Thoracic aorta (tissue), 2 donors: ENCODE results near the gene GNPDA1. TPM values are rescaled to one million over a fixed set of nuclear protein-coding genes. Genes with fewer than 3 reads are reported as not detected.
"Not testable (repeated sequence)": the region's sequence is repeated elsewhere in the genome, so short reads cannot be mapped to it uniquely, and the experiment has no call there.

Experiments used
- ATAC-seq: fragments of 150-250 bp; one replicate; pipeline ENCODE4 v1.8.0; 2017; ENCODE audit warnings: low read depth; ENCODE audit not compliant: insufficient number of reproducible peaks, low FRiP score
- DNase-seq: peaks from one replicate; pipeline ENCODE4 v3.0.0-alpha.2; 2020; ENCODE audit warnings: low spot score
- H3K27ac ChIP-seq, 2 donors: fragments of 200-600 bp; sonication (generic); 1 replicate in 1 of 2; 2 replicates in 1 of 2; pipeline ENCODE4 v1.5.1; 2016; ENCODE audit warnings: mild to moderate bottlenecking in 2 of 2, moderate library complexity in 2 of 2
- H3K27me3 ChIP-seq: fragments of 200-600 bp; sonication (generic); replicated peaks from 2 replicates; pipeline ENCODE4 v1.6.0; 2016; ENCODE audit warnings: mild to moderate bottlenecking; ENCODE audit not compliant: insufficient read depth
- H3K36me3 ChIP-seq: fragments of 200-600 bp; sonication (generic); one replicate; pipeline ENCODE4 v1.5.1; 2016
- H3K4me1 ChIP-seq, 2 donors: fragments of 200-600 bp; sonication (generic); 1 replicate in 1 of 2; 2 replicates in 1 of 2; pipeline versions ENCODE4 v1.5.1 to v1.6.0; 2016; ENCODE audit warnings: low read depth in 2 of 2, mild to moderate bottlenecking in 1 of 2; ENCODE audit not compliant: control insufficient read depth in 1 of 2
- H3K4me3 ChIP-seq: fragments of 200-600 bp; sonication (generic); 2 replicates; pipeline ENCODE4 v1.5.1; 2016; ENCODE audit warnings: mild to moderate bottlenecking
- H3K9me3 ChIP-seq: fragments of 200-600 bp; sonication (generic); 2 replicates; pipeline ENCODE4 v1.5.1; 2016
- total RNA-seq, 2 donors: library from RNA; depleted of rRNA; stranded (reverse); fragments of >200 nt; gene quantifications; one replicate each; pipeline versions ENCODE4 v1.1.0 to v1.2.3, GENCODE V29; 2016
- TF ChIP-seq, protein P1 (sequence below): fragments of 200-600 bp; sonication (generic); IDR thresholded peaks from one replicate; pipeline ENCODE4 v1.5.1; 2019; ENCODE audit warnings: antibody characterized with exemption

Gene GNPDA1
- total RNA-seq, 2 donors from 2014 or later = 15.8 to 26.5 TPM

DNA sequence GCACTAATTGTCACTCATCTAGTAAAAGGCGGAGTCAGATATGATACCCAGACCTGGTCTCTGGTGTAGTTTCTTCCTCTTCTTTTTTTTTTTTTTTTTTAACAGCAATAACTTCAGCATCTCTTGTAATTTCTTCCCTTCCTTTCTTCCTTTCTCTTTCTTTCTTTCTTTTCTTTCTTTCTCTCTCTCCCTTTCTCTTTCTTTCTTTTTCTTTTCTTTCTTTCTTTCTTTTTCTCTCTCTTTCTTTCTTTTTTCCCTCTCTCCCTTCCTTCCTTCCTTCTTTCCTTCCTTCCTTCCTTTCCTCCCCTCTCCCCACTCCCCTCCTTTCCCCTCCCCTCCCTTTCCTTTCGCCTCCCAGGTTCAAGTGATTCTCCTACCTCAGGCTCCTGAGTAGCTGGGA, 25.9 kb upstream of the GNPDA1 start:
- ATAC-seq = no peak
- H3K4me3 ChIP-seq = no peak overlapping the region
- H3K27ac ChIP-seq = no peak overlapping the region
- H3K9me3 ChIP-seq = no peaks in the 10 kb centered on the region
- H3K27me3 ChIP-seq = no peaks in the 10 kb centered on the region
- TF ChIP-seq, protein P1, sequence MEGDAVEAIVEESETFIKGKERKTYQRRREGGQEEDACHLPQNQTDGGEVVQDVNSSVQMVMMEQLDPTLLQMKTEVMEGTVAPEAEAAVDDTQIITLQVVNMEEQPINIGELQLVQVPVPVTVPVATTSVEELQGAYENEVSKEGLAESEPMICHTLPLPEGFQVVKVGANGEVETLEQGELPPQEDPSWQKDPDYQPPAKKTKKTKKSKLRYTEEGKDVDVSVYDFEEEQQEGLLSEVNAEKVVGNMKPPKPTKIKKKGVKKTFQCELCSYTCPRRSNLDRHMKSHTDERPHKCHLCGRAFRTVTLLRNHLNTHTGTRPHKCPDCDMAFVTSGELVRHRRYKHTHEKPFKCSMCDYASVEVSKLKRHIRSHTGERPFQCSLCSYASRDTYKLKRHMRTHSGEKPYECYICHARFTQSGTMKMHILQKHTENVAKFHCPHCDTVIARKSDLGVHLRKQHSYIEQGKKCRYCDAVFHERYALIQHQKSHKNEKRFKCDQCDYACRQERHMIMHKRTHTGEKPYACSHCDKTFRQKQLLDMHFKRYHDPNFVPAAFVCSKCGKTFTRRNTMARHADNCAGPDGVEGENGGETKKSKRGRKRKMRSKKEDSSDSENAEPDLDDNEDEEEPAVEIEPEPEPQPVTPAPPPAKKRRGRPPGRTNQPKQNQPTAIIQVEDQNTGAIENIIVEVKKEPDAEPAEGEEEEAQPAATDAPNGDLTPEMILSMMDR = no peak
- H3K4me1 ChIP-seq = no peaks in the 10 kb centered on the region
- no peaks in the 10 kb centered on the region for H3K36me3 ChIP-seq
- no peak for DNase-seq

DNA sequence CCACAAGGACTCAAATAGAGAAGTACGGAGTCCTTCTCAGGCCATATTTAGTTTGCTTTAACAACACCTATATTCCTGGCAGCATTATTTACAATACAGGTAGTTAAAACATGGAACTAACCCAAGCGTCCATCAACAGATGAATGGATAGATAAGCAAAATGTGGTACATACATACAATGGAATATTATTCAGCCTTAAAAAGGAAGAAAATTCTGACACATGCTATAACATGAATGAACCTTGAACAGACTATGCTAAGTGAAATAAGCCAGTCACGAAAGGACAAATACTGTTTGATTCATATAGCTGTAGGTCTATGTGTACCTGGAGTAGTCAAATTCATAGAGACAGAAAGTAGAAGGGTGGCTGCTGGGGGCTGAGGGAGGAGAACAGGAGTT, 24.8 kb upstream of the GNPDA1 start:
- not testable (repeated sequence) for H3K36me3 ChIP-seq, H3K27me3 ChIP-seq, H3K4me3 ChIP-seq, H3K9me3 ChIP-seq, H3K27ac ChIP-seq, ATAC-seq, H3K4me1 ChIP-seq, DNase-seq

GRCh38 chr5:142036918-142037317, 24.1 kb upstream of the GNPDA1 start:
- Histone ChIP-seq H3K9me3 (no peaks in the 10 kb centered on the region), H3K27me3 (no peaks in the 10 kb centered on the region), H3K27ac (no peak overlapping the region), H3K36me3 (no peaks in the 10 kb centered on the region), H3K4me1 (no peaks in the 10 kb centered on the region), H3K4me3 (no peak overlapping the region)
- TF ChIP-seq, protein P1 = no peak
- no peak for DNase-seq
- no peak for ATAC-seq

DNA sequence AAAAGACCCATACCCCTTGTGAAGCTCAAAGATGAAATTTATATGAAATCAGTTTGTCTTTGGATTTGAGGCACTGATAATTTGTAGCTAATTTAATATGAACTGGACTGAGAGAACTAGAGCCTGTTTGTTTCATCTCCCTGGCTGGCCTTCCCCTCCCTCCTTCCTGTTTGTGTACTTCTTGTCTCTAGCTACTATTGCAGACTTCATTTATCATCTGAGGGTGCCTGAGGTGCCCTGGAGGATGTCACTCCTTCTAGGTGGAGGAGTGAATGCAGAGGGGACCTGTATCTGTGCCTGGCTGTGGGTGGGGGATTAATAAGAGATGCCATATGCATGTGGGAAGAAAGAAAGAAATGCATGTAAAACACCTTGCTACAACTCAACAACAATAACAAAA, 22.2 kb upstream of the GNPDA1 start:
- H3K27ac ChIP-seq = no peak overlapping the region
- H3K4me1 ChIP-seq = no peaks in the 10 kb centered on the region
- DNase-seq (no peak), ATAC-seq (no peak)
- no peak overlapping the region for H3K4me3 ChIP-seq
- H3K27me3 ChIP-seq = no peaks in the 10 kb centered on the region
- H3K36me3 ChIP-seq = no peaks in the 10 kb centered on the region
- TF ChIP-seq, protein P1 = no peak
- no peaks in the 10 kb centered on the region for H3K9me3 ChIP-seq

DNA sequence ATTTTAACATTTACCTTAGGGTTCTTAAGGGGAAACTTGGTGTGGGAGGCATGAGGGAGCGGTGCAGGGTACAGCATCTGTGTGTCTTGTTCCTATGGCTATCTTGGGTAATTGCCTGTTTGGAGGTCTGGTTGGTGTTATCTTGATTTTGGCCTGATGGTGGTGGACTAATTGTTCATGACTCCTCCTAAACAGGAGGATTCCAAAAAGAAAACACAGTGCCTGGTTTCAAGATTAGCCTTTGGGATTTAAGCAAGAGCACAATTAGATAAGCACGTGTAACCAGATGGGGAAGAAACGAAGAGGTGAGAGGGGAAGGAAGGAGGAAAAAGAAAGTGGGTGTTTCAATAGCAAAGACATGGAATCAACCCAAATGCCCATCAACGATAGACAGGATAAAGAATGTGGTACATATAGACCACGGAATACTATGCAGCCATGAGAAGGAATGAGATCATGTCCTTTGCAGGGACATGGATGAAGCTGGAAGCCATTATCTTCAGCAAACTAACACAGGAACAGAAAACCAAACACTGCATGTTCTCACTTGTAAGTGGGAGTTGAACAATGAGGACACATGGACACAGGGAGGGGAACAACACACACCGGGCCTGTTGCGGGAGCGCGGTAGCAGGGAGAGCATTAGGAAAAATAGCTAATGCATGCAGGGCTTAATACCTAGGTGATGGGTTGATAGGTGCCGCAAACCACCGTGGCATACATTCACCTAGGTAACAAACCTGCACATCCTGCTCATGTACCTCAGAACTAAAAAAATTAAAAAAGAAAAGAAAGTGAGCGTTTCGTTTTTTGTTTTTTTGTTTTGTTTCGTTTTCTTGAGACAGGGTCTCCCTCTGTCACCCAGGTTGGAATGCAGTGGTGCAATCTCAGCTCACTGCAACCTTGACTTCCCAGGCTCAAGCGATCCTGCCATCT, 21.1 kb upstream of the GNPDA1 start:
- not testable (repeated sequence) for H3K4me3 ChIP-seq, H3K9me3 ChIP-seq, H3K27me3 ChIP-seq, ATAC-seq, DNase-seq, H3K36me3 ChIP-seq, H3K27ac ChIP-seq, H3K4me1 ChIP-seq

- Histone ChIP-seq H3K4me1 (no peaks in the 10 kb centered on the region), H3K27ac (no peak overlapping the region), H3K36me3 (no peaks in the 10 kb centered on the region), H3K4me3 (no peak overlapping the region), H3K27me3 (no peaks in the 10 kb centered on the region), H3K9me3 (no peaks in the 10 kb centered on the region)
- DNase-seq = no peak
- ATAC-seq = no peak
- TF ChIP-seq, protein P1 = no peak
Observed at GRCh38 chr5:142032747-142033631, 20.2 kb upstream of the GNPDA1 start.
